Measurements from ENCODE around the gene LHX1. TPM values are rescaled to one million over a fixed set of nuclear protein-coding genes. Genes with fewer than 3 reads are reported as not detected.

LHX1 gene
- total RNA-seq, 2 experiments from 2014 or later, result 0.17 TPM; not detected in 1

- Mint-ChIP-seq H3K4me1 (ENCODE audit: low read depth) (peaks cover 36% of the 10 kb centered on the region), H3K36me3 (peaks cover 2% of the 10 kb centered on the region), H3K9me3 (no peaks in the 10 kb centered on the region), H3K4me3 (no peak overlapping the region), H3K27me3 (peaks cover 77% of the 10 kb centered on the region), H3K27ac (no peak overlapping the region)
- POLR2A ChIA-PET, result interaction anchor here (0.9 kb wide), 1 partner anchor 9 kb away, joined by 4 read pairs; no protein-coding TSS in a partner anchor
- DNase-seq, result no peak
- intact Hi-C loops (cut with micrococcal nuclease), result loop anchor here (10.0 kb wide), 1 partner anchor 802 kb away; the partner anchor contains the start of gene HNF1B
- CTCF ChIA-PET, result no interaction called here
Measured at GRCh38 chr17:36942631-36943125, 5.4 kb downstream of the LHX1 start.

- Mint-ChIP-seq H3K4me3 (no peak overlapping the region), H3K36me3 (peaks cover 2% of the 10 kb centered on the region), H3K4me1 (ENCODE audit: low read depth) (peaks cover 36% of the 10 kb centered on the region), H3K9me3 (no peaks in the 10 kb centered on the region), H3K27ac (no peak overlapping the region), H3K27me3 (peaks cover 69% of the 10 kb centered on the region)
- intact Hi-C loops (cut with micrococcal nuclease), result loop anchor here (10.0 kb wide), 1 partner anchor 801 kb away; the partner anchor contains the start of gene HNF1B
- ChIA-PET CTCF (interaction anchor here (1.3 kb wide), 1 partner anchor 104 kb away, joined by 5 read pairs; no protein-coding TSS in a partner anchor), POLR2A (no interaction called here)
- no peak for DNase-seq
Measured at GRCh38 chr17:36943250-36944191, 6.2 kb downstream of the LHX1 start.

DNA sequence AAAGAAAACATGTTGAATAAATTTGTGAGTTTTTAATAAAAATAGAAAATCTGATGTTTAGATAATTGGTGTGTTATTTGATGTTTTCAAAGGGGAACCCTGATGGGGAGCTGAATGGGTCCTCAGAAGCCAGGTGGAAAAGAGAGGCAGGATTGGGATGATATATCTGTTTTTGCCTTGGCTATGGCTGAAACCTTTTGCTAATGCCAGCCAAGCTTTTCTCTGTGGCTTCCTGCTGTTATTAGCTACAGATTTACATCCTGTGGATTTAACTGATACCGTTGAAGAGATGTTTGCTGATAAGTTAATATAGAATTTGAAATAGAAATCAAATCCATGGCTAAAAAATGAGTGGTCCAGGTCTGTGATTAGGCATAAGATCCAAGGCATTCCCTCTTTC is 7.3 kb downstream of the LHX1 start:
- Mint-ChIP-seq H3K4me3 (no peak overlapping the region), H3K9me3 (no peaks in the 10 kb centered on the region), H3K36me3 (peaks cover 7% of the 10 kb centered on the region), H3K4me1 (ENCODE audit: low read depth) (peaks cover 31% of the 10 kb centered on the region), H3K27me3 (peaks cover 60% of the 10 kb centered on the region), H3K27ac (no peak overlapping the region)
- ChIA-PET CTCF (interaction anchor here (1.3 to 1.4 kb wide), 2 partner anchors 103 to 318 kb away, joined by 3 to 5 read pairs; no protein-coding TSS in a partner anchor), POLR2A (no interaction called here)
- intact Hi-C loops (cut with micrococcal nuclease), result loop anchor here (10.0 kb wide), 1 partner anchor 800 kb away; the partner anchor contains the start of gene HNF1B
- DNase-seq, result no peak

GRCh38 chr17:36945140-36945539 is 7.9 kb downstream of the LHX1 start:
- Mint-ChIP-seq H3K4me1 (ENCODE audit: low read depth) (peaks cover 32% of the 10 kb centered on the region), H3K27ac (no peak overlapping the region), H3K9me3 (no peaks in the 10 kb centered on the region), H3K36me3 (peaks cover 11% of the 10 kb centered on the region), H3K4me3 (no peak overlapping the region), H3K27me3 (peaks cover 55% of the 10 kb centered on the region)
- DNase-seq, result no peak
- intact Hi-C loops (cut with micrococcal nuclease), result loop anchor here (5.0 to 10.0 kb wide), 5 partner anchors 82 to 800 kb away; partner anchors contain the start of gene HNF1B
- ChIA-PET CTCF (interaction anchor here (1.3 to 1.7 kb wide), 3 partner anchors 103 to 319 kb away, joined by 3 to 5 read pairs (median 5); no protein-coding TSS in a partner anchor), POLR2A (no interaction called here)

DNA sequence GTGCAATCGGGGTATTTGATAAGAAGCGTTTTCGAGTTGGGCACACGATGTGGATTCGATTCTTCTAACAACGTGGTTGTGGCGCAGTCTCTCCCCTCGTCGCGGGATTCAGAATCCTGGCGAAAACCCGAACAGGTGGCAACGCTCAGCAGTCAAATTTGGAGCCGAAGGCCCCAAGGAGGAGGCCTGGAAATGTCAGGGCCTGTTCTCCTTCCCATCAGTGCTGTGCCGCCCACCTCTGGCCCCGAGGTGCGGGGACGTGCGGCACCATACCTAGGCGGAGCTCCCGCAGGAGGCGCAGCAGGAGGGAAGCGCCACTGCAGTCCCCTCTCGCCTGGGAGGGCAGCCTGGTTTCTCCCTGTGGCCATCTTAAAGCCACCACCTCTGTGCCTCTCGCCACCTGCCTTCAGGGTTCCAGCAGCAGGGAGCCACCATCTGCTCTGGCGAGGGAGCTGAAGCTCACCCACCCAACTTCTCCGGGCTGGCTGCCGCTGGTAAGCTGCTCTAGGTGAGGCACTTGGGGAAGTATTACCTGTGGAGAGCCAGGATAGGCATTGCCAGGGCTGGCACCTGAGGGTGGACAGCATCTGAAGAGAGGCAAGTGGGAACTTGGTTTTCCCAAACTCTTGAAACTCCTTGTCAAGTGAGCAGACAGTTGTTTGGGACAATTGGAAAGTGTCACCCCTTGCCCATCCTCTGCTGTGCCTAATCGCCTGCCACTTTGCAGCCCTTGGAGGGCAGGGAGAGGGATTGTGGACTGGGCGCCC is 8.9 kb downstream of the LHX1 start:
- H3K27me3 Mint-ChIP-seq, result peaks cover 45% of the 10 kb centered on the region

DNA sequence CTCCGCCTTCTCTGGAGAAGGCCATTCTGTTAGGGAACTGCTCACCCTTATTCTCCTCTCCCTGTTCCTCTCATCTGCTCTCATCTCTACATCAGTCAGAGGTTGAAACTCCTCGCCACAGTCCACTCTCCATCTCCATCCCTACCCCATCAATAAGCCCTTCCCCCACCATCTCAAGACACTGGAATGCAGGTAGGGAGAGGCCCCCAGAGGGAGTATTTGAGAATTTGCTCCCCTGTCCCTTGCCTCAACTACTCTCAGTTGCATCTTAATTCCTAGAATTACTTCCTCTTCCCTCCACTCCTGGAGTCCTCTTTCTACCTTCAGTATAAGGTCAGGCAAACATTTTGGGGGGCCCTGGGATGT is 9.4 kb downstream of the LHX1 start:
- H3K9me3 Mint-ChIP-seq, result no peaks in the 10 kb centered on the region
- H3K36me3 Mint-ChIP-seq, result peaks cover 17% of the 10 kb centered on the region
- H3K4me1 Mint-ChIP-seq (ENCODE audit: low read depth), result peaks cover 36% of the 10 kb centered on the region
- H3K27me3 Mint-ChIP-seq, result peaks cover 39% of the 10 kb centered on the region
- no peak for DNase-seq
- intact Hi-C loops (cut with micrococcal nuclease), result loop anchor here (5.0 to 10.0 kb wide), 5 partner anchors 81 to 798 kb away; partner anchors contain the start of gene HNF1B
- CTCF ChIA-PET, result interaction anchor here (0.9 to 1.7 kb wide), 3 partner anchors 101 to 345 kb away, joined by 3 to 5 read pairs (median 3); partner anchors contain the start of gene MRM1
- no peak overlapping the region for H3K27ac Mint-ChIP-seq
- no peak overlapping the region for H3K4me3 Mint-ChIP-seq
- POLR2A ChIA-PET, result no interaction called here

More for the DNA sequence above, 8.9 kb downstream of the LHX1 start:
- Mint-ChIP-seq H3K27ac (no peak overlapping the region), H3K9me3 (no peaks in the 10 kb centered on the region), H3K4me3 (no peak overlapping the region), H3K4me1 (ENCODE audit: low read depth) (peaks cover 39% of the 10 kb centered on the region), H3K36me3 (peaks cover 16% of the 10 kb centered on the region)
- DNase-seq, result no peak
- ChIA-PET CTCF (interaction anchor here (0.7 to 1.7 kb wide), 5 partner anchors 8 to 344 kb away, joined by 3 to 5 read pairs (median 3); partner anchors contain the start of gene MRM1), POLR2A (no interaction called here)
- intact Hi-C loops (cut with micrococcal nuclease), result loop anchor here (5.0 to 10.0 kb wide), 5 partner anchors 81 to 799 kb away; partner anchors contain the start of gene HNF1B

- CTCF ChIA-PET, result interaction anchor here (0.7 to 2.1 kb wide), 4 partner anchors 14 to 345 kb away, joined by 3 to 7 read pairs (median 4); no protein-coding TSS in a partner anchor
- Mint-ChIP-seq H3K4me1 (ENCODE audit: low read depth) (peaks cover 48% of the 10 kb centered on the region), H3K9me3 (no peaks in the 10 kb centered on the region)
Measured at GRCh38 chr17:36947922-36948716, 10.8 kb downstream of the LHX1 start.

GRCh38 chr17:36948717-36949460 is 11.6 kb downstream of the LHX1 start, which contains the start of gene AATF:
Gene AATF, plus strand, starts transcription at chr17:36948954. Its CDS starts 172 bp downstream, at chr17:36949126.
- peak; percentile 97 for DNase-seq
- Mint-ChIP-seq H3K9me3 (no peaks in the 10 kb centered on the region), H3K36me3 (peaks cover 37% of the 10 kb centered on the region), H3K4me1 (ENCODE audit: low read depth) (peaks cover 46% of the 10 kb centered on the region), H3K27me3 (peaks cover 30% of the 10 kb centered on the region), H3K27ac (peak within 1 kb of the TSS; percentile 89), H3K4me3 (peak within 1 kb of the TSS; percentile 94)
- POLR2A ChIA-PET, result interaction anchor here (0.6 to 2.1 kb wide), 6 partner anchors 9 to 340 kb away, joined by 3 to 9 read pairs (median 4); partner anchors contain the start of gene LHX1
- intact Hi-C loops (cut with micrococcal nuclease), result loop anchor here (5.0 to 10.0 kb wide), 5 partner anchors 78 to 796 kb away; partner anchors contain the start of gene HNF1B
- CTCF ChIA-PET, result interaction anchor here (0.7 to 2.1 kb wide), 8 partner anchors 10 to 424 kb away, joined by 3 to 7 read pairs (median 3); no protein-coding TSS in a partner anchor

More at GRCh38 chr17:36947922-36948716, 10.8 kb downstream of the LHX1 start:
- Mint-ChIP-seq H3K36me3 (peaks cover 31% of the 10 kb centered on the region), H3K4me3 (peak overlapping the region; percentile 94), H3K27ac (peak overlapping the region; percentile 89), H3K27me3 (peaks cover 37% of the 10 kb centered on the region)
- DNase-seq, result no peak
- POLR2A ChIA-PET, result interaction anchor here (0.5 to 2.1 kb wide), 6 partner anchors 9 to 339 kb away, joined by 3 to 9 read pairs (median 4); partner anchors contain the start of gene LHX1
- intact Hi-C loops (cut with micrococcal nuclease), result loop anchor here (5.0 to 10.0 kb wide), 5 partner anchors 79 to 797 kb away; partner anchors contain the start of gene HNF1B

GRCh38 chr17:36949461-36949927 is 12.2 kb downstream of the LHX1 start:
- peak overlapping the region; percentile 72 for H3K27ac Mint-ChIP-seq
- no peak for DNase-seq
- CTCF ChIA-PET, result interaction anchor here (0.8 to 2.1 kb wide), 6 partner anchors 10 to 424 kb away, joined by 3 to 7 read pairs (median 3); no protein-coding TSS in a partner anchor
- intact Hi-C loops (cut with micrococcal nuclease), result loop anchor here (5.0 to 10.0 kb wide), 5 partner anchors 78 to 795 kb away; partner anchors contain the start of gene HNF1B
- peaks cover 43% of the 10 kb centered on the region for H3K36me3 Mint-ChIP-seq
- H3K4me1 Mint-ChIP-seq (ENCODE audit: low read depth), result peaks cover 45% of the 10 kb centered on the region
- no peaks in the 10 kb centered on the region for H3K9me3 Mint-ChIP-seq
- peak overlapping the region; percentile 94 for H3K4me3 Mint-ChIP-seq
- POLR2A ChIA-PET, result interaction anchor here (1.1 to 2.1 kb wide), 4 partner anchors 12 to 30 kb away, joined by 3 to 9 read pairs (median 4); partner anchors contain the start of gene LHX1
- H3K27me3 Mint-ChIP-seq, result peaks cover 27% of the 10 kb centered on the region

All from activated CD4-positive, alpha-beta memory T cell treated with anti-CD3 and anti-CD28 coated beads for 36 hours (primary cell).